Activated CD8-positive, alpha-beta memory T cell treated with anti-CD3 and anti-CD28 coated beads for 1 hour (primary cell): ENCODE results near the gene PHKG1.
"Not testable (repeated sequence)": the region's sequence is repeated elsewhere in the genome, so short reads cannot be mapped to it uniquely, and the experiment has no call there.

Experiments
- DNase-seq, 2 donors: peaks; one replicate each; pipeline ENCODE4 v3.0.0-alpha.2; 2020; ENCODE audit warnings: low read depth in 1 of 2; ENCODE audit errors: extremely low read depth in 1 of 2

The PHKG1 gene

GRCh38 chr7:56046721-56047445 lies 45.9 kb downstream of the PHKG1 start:
- DNase-seq: no peak

GRCh38 chr7:56045758-56046157 lies 47.0 kb downstream of the PHKG1 start:
- DNase-seq: not testable (repeated sequence)

- DNase-seq: no peak
These were observed 52.0 kb downstream of the PHKG1 start for GRCh38 chr7:56040730-56041129.

- DNase-seq: peak; percentile 21 to 51
These were observed 58.9 kb downstream of the PHKG1 start for GRCh38 chr7:56033671-56034432.

GRCh38 chr7:56032578-56032977 lies 60.2 kb downstream of the PHKG1 start:
- not testable (repeated sequence) for DNase-seq

GRCh38 chr7:56031556-56031955 lies 61.2 kb downstream of the PHKG1 start:
- not testable (repeated sequence) for DNase-seq

- no peak for DNase-seq
These were observed 62.4 kb downstream of the PHKG1 start for GRCh38 chr7:56030340-56030739.
